Measurements from ENCODE around the gene COPB2. TPM values are rescaled to one million over a fixed set of nuclear protein-coding genes. Genes with fewer than 3 reads are reported as not detected.
"Not testable (repeated sequence)": the region's sequence is repeated elsewhere in the genome, so short reads cannot be mapped to it uniquely, and the experiment has no call there.

The COPB2 gene
- total RNA-seq, 2 experiments from 2014 or later = 106 to 109 TPM

DNA sequence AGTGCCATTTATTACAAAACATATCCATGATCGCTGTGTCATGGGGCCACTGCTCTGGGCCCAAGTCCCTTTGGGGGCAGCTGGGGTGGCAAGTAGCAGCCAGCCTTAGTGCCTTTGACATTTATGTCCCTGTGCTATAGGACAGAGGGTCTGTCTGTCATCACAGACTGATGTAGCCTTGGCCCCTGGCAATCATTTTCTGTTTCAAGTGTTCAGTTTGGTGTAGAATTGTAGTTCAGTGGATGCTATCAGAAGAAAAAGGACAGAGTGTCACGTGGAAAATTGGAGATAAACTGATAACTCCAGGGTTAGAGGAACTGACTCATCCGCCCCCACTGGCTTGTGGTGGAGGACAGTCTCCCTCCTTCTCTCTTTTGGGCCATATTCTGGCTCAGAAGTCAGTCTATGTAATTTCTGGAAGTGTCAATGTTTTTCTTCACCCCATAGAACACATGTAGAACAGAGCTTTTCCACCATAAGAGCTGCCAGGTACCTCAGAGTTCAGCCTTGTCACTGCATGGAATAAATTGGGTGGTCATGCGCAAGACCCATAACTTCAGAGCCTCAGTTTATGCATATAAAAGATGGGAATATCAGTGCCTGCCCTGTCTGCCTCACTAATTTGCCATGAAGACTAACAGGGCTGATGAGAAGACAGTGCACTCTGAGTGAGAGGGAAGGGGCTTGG lies 50.1 kb downstream of the COPB2 start:
- H3K27me3 Mint-ChIP-seq = peaks cover 3% of the 10 kb centered on the region
- H3K36me3 Mint-ChIP-seq (ENCODE audit: low read depth) = no peaks in the 10 kb centered on the region
- CTCF ChIA-PET = interaction anchor here (0.6 to 4.8 kb wide), 2 partner anchors 10 to 524 kb away, joined by 3 to 21 read pairs; no protein-coding TSS in a partner anchor
- H3K9me3 Mint-ChIP-seq = no peaks in the 10 kb centered on the region
- H3K4me1 Mint-ChIP-seq = peaks cover 20% of the 10 kb centered on the region
- POLR2A ChIA-PET = no interaction called here
- no peak overlapping the region for H3K27ac Mint-ChIP-seq
- DNase-seq = peak; percentile 26
- no peak overlapping the region for H3K4me3 Mint-ChIP-seq

DNA sequence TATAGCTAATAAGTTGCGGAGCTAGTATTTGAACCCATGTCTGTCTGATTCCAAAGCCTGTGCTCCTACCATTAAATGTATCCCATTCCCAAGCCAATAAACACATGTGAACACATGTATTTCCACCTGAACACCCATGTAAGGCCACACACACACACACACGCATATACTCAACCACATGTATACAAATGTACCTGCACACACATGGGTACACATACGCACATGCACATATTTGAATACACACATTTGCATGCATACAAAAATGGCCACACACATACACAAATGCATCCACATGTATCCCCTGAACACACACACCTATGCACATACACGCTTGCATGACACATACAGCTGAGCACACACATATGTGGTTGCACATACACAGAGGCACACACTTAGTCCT lies 51.0 kb downstream of the COPB2 start:
- H3K27ac Mint-ChIP-seq = no peak overlapping the region
- DNase-seq = no peak
- POLR2A ChIA-PET = interaction anchor here (0.5 kb wide), 1 partner anchor 20 kb away, joined by 3 read pairs; no protein-coding TSS in a partner anchor
- CTCF ChIA-PET = interaction anchor here (4.8 kb wide), 1 partner anchor 9 kb away, joined by 21 read pairs; no protein-coding TSS in a partner anchor
- no peak overlapping the region for H3K4me3 Mint-ChIP-seq
- peaks cover 17% of the 10 kb centered on the region for H3K4me1 Mint-ChIP-seq
- no peaks in the 10 kb centered on the region for H3K36me3 Mint-ChIP-seq (ENCODE audit: low read depth)
- peaks cover 7% of the 10 kb centered on the region for H3K27me3 Mint-ChIP-seq
- H3K9me3 Mint-ChIP-seq = no peaks in the 10 kb centered on the region

DNA sequence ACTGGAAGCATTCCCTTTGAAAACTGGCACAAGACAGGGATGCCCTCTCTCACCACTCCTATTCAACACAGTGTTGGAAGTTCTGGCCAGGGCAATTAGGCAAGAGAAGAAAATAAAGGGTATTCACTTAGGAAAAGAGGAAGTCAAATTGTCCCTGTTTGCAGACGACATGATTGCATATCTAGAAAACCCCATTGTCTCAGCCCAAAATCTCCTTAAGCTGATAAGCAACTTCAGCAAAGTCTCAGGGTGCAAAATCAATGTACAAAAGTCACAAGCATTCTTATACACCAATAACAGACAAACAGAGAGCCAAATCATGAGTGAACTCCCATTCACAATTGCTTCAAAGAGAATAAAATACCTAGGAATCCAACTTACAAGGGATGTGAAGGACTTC lies 54.8 kb downstream of the COPB2 start:
- DNase-seq, CTCF ChIA-PET, H3K4me3 Mint-ChIP-seq: not testable (repeated sequence)

DNA sequence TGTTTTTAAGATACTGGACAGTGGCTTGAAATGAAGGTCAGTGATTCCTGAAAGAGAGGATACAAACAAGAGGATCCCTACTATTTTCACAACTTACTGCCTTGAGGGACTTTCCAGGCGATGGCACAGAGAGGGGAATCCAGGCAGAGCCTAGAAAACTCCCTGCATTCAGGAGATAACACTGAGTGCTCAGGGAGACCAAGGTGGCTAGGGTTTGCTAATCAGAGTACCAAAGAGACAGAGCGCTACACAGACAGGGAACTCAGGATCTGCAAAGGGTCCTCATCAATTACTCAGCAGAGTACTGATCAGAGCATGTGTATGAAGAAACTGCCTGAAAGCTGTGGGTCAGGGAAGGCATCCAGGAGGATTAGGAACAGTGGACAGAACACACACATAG lies 57.4 kb downstream of the COPB2 start:
- Mint-ChIP-seq H3K36me3 (ENCODE audit: low read depth) (no peaks in the 10 kb centered on the region), H3K27me3 (peaks cover 29% of the 10 kb centered on the region), H3K27ac (no peak overlapping the region), H3K4me3 (no peak overlapping the region), H3K4me1 (peaks cover 18% of the 10 kb centered on the region), H3K9me3 (no peaks in the 10 kb centered on the region)
- ChIA-PET POLR2A (no interaction called here), CTCF (interaction anchor here (5.5 kb wide), 1 partner anchor 220 kb away, joined by 74 read pairs; no protein-coding TSS in a partner anchor)
- no peak for DNase-seq

More for the DNA sequence above, 54.8 kb downstream of the COPB2 start:
- H3K27ac Mint-ChIP-seq; H3K36me3 Mint-ChIP-seq (ENCODE audit: low read depth); POLR2A ChIA-PET; H3K9me3 Mint-ChIP-seq: not testable (repeated sequence)
- peaks cover 11% of the 10 kb centered on the region for H3K4me1 Mint-ChIP-seq
- peaks cover 27% of the 10 kb centered on the region for H3K27me3 Mint-ChIP-seq

DNA sequence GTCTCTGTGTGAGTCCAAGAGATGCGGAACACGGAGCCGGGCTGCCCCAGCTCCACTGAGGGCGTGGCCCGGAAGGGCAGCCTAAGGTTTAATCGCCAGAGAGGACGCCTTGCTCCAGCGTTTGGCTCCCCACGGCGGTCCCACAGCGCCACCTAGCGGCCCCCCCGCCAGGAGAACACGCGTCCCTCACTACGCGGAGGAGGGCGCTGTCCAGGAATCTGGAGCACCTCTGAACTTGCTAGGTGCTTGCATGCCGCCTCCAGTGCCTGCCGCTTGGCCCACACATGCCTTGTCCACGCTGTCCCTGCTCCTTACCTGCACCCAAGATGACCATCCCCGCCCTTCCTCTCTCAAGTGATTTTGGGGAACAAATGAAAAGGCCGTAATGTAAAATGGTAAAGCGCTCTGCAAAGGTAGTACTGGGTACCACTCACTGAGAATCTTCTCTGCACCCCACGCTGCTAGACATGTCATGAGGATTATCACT lies 60.0 kb downstream of the COPB2 start:
- Mint-ChIP-seq H3K36me3 (ENCODE audit: low read depth) (no peaks in the 10 kb centered on the region), H3K9me3 (no peaks in the 10 kb centered on the region), H3K27me3 (peaks cover 29% of the 10 kb centered on the region), H3K4me3 (peak overlapping the region; percentile 52), H3K27ac (no peak overlapping the region), H3K4me1 (peaks cover 18% of the 10 kb centered on the region)
- ChIA-PET CTCF (interaction anchor here (0.6 to 5.5 kb wide), 25 partner anchors 11 to 735 kb away, joined by 3 to 74 read pairs (median 4); partner anchors contain the start of genes CEP70 and COPB2), POLR2A (interaction anchor here (1.4 to 2.4 kb wide), 2 partner anchors 13 to 217 kb away, joined by 3 to 10 read pairs; no protein-coding TSS in a partner anchor)
- DNase-seq = peak; percentile 91

DNA sequence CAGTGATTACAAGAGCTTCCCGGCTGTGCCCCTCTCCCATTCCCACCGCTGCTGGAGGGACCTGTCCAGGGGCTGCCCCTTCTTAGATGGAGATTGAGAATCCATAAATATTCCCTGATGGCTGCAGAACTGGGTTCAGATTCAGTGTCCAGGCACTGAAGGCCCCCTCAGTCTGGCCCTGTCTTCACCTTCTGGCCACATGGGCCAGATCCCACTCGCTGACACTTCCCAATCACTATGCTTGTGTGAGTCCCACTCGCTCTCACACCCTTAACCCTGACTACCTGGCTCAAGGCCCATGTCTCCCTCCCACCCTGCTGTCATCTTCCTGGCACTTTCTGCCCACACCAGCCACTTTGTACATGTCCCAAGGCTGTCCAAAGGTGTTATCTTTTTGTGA lies 61.1 kb downstream of the COPB2 start:
- peaks cover 18% of the 10 kb centered on the region for H3K4me1 Mint-ChIP-seq
- DNase-seq = no peak
- no peaks in the 10 kb centered on the region for H3K36me3 Mint-ChIP-seq (ENCODE audit: low read depth)
- H3K4me3 Mint-ChIP-seq = no peak overlapping the region
- H3K27ac Mint-ChIP-seq = no peak overlapping the region
- CTCF ChIA-PET = interaction anchor here (0.9 to 5.5 kb wide), 9 partner anchors 13 to 395 kb away, joined by 3 to 74 read pairs (median 6); no protein-coding TSS in a partner anchor
- H3K9me3 Mint-ChIP-seq = no peaks in the 10 kb centered on the region
- POLR2A ChIA-PET = interaction anchor here (2.4 kb wide), 1 partner anchor 216 kb away, joined by 10 read pairs; no protein-coding TSS in a partner anchor
- H3K27me3 Mint-ChIP-seq = peaks cover 25% of the 10 kb centered on the region

DNA sequence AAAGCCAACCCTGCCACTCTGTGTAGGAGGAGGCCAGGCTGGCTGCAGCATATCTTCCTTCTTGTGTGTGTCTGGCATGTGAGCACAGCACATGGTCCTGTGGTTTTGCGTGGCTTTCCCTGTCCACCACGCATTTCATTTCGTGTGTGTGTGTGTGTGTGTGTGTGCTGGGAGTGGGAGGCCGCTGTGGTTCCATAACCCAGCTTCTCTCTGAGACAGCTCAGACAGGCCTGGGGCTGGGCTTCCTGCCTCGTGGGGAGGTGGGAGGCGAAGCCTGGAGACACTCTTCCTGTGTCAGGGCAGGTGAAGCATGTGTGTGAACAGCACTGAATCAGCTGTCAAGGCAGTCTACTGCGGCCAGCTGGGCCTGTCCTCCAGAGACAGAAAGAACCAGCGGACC lies 61.6 kb downstream of the COPB2 start:
- Mint-ChIP-seq H3K4me1 (peaks cover 18% of the 10 kb centered on the region), H3K27me3 (peaks cover 22% of the 10 kb centered on the region), H3K27ac (no peak overlapping the region), H3K4me3 (no peak overlapping the region), H3K36me3 (ENCODE audit: low read depth) (no peaks in the 10 kb centered on the region), H3K9me3 (no peaks in the 10 kb centered on the region)
- POLR2A ChIA-PET = interaction anchor here (2.4 kb wide), 1 partner anchor 216 kb away, joined by 10 read pairs; no protein-coding TSS in a partner anchor
- no peak for DNase-seq
- CTCF ChIA-PET = interaction anchor here (1.3 to 5.5 kb wide), 5 partner anchors 25 to 392 kb away, joined by 3 to 74 read pairs (median 9); no protein-coding TSS in a partner anchor

DNA sequence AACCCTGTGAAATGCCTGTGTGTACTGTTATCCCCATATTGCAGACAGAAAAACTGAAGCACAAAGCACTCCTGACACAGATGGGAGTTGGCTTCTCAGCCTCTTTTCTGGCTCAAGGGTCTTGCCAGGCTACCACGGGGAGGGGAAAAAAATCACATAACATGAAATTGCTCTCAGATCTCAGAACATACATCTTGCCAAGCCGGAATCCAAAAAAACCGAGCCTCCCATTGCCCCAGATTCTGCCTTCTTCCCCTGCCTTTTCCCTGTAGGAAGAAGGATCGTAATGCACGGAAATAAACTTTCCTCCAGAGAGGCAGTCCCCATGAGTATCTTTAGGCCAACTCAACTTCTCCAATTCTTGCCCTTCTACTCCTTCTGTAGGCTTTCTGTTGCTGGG lies 62.2 kb downstream of the COPB2 start:
- Mint-ChIP-seq H3K9me3 (no peaks in the 10 kb centered on the region), H3K27me3 (peaks cover 17% of the 10 kb centered on the region), H3K27ac (no peak overlapping the region), H3K4me3 (no peak overlapping the region), H3K4me1 (peaks cover 18% of the 10 kb centered on the region), H3K36me3 (ENCODE audit: low read depth) (no peaks in the 10 kb centered on the region)
- POLR2A ChIA-PET = no interaction called here
- DNase-seq = no peak
- CTCF ChIA-PET = interaction anchor here (1.0 to 5.5 kb wide), 3 partner anchors 215 to 217 kb away, joined by 4 to 74 read pairs (median 4); no protein-coding TSS in a partner anchor

DNA sequence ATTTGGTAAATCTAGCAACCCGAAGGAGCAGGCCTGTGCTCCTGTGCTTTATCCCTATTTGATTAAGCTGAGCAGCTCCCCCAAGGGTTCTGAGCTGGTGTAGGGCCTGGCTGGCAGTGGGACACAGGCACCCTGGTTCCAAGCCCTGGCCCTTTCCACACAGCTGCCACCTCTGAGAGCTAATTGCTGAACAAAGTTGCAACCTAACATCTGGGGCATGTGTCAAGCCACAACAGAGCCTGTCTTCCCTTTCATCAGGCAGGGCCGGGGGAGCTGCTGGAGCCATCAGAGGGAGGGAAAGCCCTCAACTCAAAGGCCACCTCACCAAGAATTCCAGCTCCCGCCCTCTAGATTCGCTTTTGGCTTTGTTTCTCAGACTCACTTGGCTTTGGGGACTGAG lies 62.7 kb downstream of the COPB2 start:
- ChIA-PET POLR2A (no interaction called here), CTCF (interaction anchor here (1.0 to 1.2 kb wide), 2 partner anchors 214 to 216 kb away, joined by 4 read pairs; no protein-coding TSS in a partner anchor)
- Mint-ChIP-seq H3K4me1 (peaks cover 18% of the 10 kb centered on the region), H3K4me3 (no peak overlapping the region), H3K36me3 (ENCODE audit: low read depth) (no peaks in the 10 kb centered on the region), H3K9me3 (no peaks in the 10 kb centered on the region), H3K27ac (no peak overlapping the region), H3K27me3 (peaks cover 12% of the 10 kb centered on the region)
- DNase-seq = no peak

DNA sequence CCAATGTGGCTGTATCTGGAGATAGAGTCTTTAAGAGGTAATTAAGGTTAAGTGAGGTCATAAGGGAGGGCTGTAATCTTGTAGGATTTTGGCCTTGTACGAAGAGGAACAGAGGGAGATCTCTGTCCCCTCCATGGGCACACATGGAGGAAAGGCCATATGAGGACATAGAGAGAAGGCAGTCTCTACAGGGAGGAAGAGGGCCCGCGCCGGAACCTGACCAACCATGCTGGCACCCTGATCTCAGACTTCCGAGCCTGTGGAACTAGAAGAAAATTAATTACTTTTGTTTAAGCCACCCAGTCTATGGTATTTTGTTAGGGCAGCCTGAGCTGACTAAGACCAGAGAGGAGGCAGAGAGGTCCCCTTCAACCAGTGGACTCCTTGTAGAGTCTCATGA lies 63.3 kb downstream of the COPB2 start:
- CTCF ChIA-PET = interaction anchor here (1.0 to 1.2 kb wide), 2 partner anchors 214 to 216 kb away, joined by 4 read pairs; no protein-coding TSS in a partner anchor
- H3K36me3 Mint-ChIP-seq (ENCODE audit: low read depth) = no peaks in the 10 kb centered on the region
- no peaks in the 10 kb centered on the region for H3K9me3 Mint-ChIP-seq
- H3K4me1 Mint-ChIP-seq = peaks cover 18% of the 10 kb centered on the region
- DNase-seq = no peak
- POLR2A ChIA-PET = no interaction called here
- H3K27ac Mint-ChIP-seq = no peak overlapping the region
- no peak overlapping the region for H3K4me3 Mint-ChIP-seq
- H3K27me3 Mint-ChIP-seq = peaks cover 9% of the 10 kb centered on the region

DNA sequence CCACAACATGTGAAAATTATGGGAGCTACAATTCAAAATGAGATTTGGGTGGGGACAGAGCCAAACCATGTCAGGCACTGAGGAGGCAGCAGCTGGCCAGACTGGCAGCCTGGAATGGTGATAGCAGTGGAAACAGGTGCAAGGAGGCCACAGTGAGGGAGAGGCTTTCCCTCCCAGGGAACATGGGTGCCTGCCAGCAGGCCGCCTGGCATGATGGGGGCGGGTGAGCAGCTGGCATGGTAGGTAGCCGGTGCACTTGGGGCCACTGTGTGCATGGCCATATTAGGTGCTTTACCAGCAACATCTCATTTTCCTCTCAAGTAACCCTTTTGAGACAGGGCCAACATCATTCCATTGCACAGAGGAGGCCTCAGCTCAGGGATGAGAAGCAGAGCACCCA lies 63.9 kb downstream of the COPB2 start:
- no peaks in the 10 kb centered on the region for H3K36me3 Mint-ChIP-seq (ENCODE audit: low read depth)
- peaks cover 18% of the 10 kb centered on the region for H3K4me1 Mint-ChIP-seq
- DNase-seq = no peak
- ChIA-PET POLR2A (no interaction called here), CTCF (no interaction called here)
- H3K27ac Mint-ChIP-seq = no peak overlapping the region
- no peak overlapping the region for H3K4me3 Mint-ChIP-seq
- H3K9me3 Mint-ChIP-seq = no peaks in the 10 kb centered on the region
- peaks cover 8% of the 10 kb centered on the region for H3K27me3 Mint-ChIP-seq

DNA sequence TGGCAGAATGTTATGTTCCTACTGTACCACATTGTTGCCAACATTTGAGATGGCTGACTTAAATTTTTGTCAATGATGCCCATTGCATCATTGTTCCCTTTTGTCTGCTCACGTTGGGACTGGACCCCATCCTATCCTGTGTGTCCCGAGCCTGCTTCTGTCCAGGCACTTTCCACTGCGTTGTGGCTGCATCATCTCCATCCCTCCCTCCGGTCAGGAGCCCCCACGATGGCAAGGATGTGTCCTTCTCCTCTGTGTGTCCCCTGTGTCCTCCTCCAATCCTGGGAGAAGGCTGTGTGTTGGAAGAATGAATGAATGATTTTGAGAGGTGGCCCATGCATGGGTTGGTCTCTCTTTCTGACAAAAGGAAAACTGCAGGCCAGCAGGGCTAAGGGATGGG lies 65.0 kb downstream of the COPB2 start:
- ChIA-PET CTCF (interaction anchor here (0.7 kb wide), 1 partner anchor 388 kb away, joined by 5 read pairs; no protein-coding TSS in a partner anchor), POLR2A (no interaction called here)
- no peak for DNase-seq
- Mint-ChIP-seq H3K36me3 (ENCODE audit: low read depth) (no peaks in the 10 kb centered on the region), H3K4me1 (peaks cover 15% of the 10 kb centered on the region), H3K9me3 (no peaks in the 10 kb centered on the region), H3K4me3 (no peak overlapping the region), H3K27me3 (peaks cover 2% of the 10 kb centered on the region), H3K27ac (no peak overlapping the region)

DNA sequence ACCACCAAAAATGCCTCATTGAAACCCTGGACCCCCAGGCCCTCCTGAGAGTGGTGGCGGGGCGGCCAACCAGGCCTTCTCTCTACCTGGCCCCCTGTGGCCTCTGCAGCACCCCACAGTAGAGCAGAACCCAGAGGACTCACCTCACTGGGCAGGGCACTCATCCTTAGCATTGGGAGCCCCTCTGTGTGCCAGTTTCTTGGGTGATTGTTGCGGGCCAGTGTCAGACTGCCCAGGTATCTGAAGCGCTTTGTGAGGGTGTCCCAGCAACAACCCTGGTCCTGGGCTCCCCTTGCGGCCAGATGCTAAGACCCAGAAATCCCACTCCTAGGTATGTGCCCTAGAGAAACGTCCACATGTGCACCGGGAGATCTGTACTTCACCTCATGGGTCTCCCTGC lies 66.3 kb downstream of the COPB2 start:
- ChIA-PET POLR2A (no interaction called here), CTCF (no interaction called here)

More for the DNA sequence above, 66.3 kb downstream of the COPB2 start:
- H3K36me3 Mint-ChIP-seq (ENCODE audit: low read depth) = no peaks in the 10 kb centered on the region
- H3K27ac Mint-ChIP-seq = no peak overlapping the region
- DNase-seq = no peak
- H3K4me1 Mint-ChIP-seq = peaks cover 4% of the 10 kb centered on the region
- H3K27me3 Mint-ChIP-seq = no peaks in the 10 kb centered on the region
- no peak overlapping the region for H3K4me3 Mint-ChIP-seq
- no peaks in the 10 kb centered on the region for H3K9me3 Mint-ChIP-seq

Measured in activated CD4-positive, alpha-beta memory T cell treated with anti-CD3 and anti-CD28 coated beads, Interleukin-2, amount 10 ng/mL, durations not matched to agents 7 days and 5 days (primary cell).